ENCODE results near the gene TMEM209.

- TF ChIP-seq EZH2 (IDR thresholded peaks at IDR 0.05) (no peak), POLR2AphosphoS5 (IDR thresholded peaks at IDR 0.05; ENCODE audit: borderline replicate concordance, low read depth, low read length) (no peak), FOXP2 (optimal IDR thresholded peaks at IDR 0.05; ENCODE audit: control extremely low read depth, extremely low read length, insufficient read depth) (no peak)
Observed at GRCh38 chr7:130160023-130160422, 45.2 kb downstream of the TMEM209 start.

Measured in SK-N-MC (cell line).